ENCODE measurements around the gene SREBF1. TPM values are rescaled to one million over a fixed set of nuclear protein-coding genes. Genes with fewer than 3 reads are reported as not detected.

The SREBF1 gene
- total RNA-seq, 1 donor from 2014 or later = 365 TPM

- Mint-ChIP-seq H3K4me3 (ENCODE audit: unreplicated experiment) (no peak overlapping the region), H3K27ac (ENCODE audit: unreplicated experiment) (peak overlapping the region; percentile 24)
Measured at GRCh38 chr17:17827826-17828621, 8.8 kb downstream of the SREBF1 start.

GRCh38 chr17:17826942-17827785 is 9.6 kb downstream of the SREBF1 start:
- peaks cover 39% of the 10 kb centered on the region for H3K4me1 Mint-ChIP-seq (ENCODE audit: low read depth, unreplicated experiment)
- peaks cover 18% of the 10 kb centered on the region for H3K27me3 Mint-ChIP-seq (ENCODE audit: unreplicated experiment)
- no peak for DNase-seq
- no peak overlapping the region for H3K27ac Mint-ChIP-seq (ENCODE audit: unreplicated experiment)
- no peaks in the 10 kb centered on the region for H3K36me3 Mint-ChIP-seq (ENCODE audit: unreplicated experiment)
- H3K9me3 Mint-ChIP-seq (ENCODE audit: unreplicated experiment) = peaks cover 14% of the 10 kb centered on the region
- TF ChIP-seq CTCF (IDR thresholded peaks at IDR 0.05; ENCODE audit: partially characterized antibody, unreplicated experiment) = no peak
- H3K4me3 Mint-ChIP-seq (ENCODE audit: unreplicated experiment) = peak overlapping the region; percentile 21

More at GRCh38 chr17:17827826-17828621, 8.8 kb downstream of the SREBF1 start:
- no peak for DNase-seq
- TF ChIP-seq CTCF (IDR thresholded peaks at IDR 0.05; ENCODE audit: partially characterized antibody, unreplicated experiment) = no peak
- Mint-ChIP-seq H3K4me1 (ENCODE audit: low read depth, unreplicated experiment) (peaks cover 34% of the 10 kb centered on the region), H3K36me3 (ENCODE audit: unreplicated experiment) (no peaks in the 10 kb centered on the region), H3K9me3 (ENCODE audit: unreplicated experiment) (peaks cover 11% of the 10 kb centered on the region), H3K27me3 (ENCODE audit: unreplicated experiment) (peaks cover 16% of the 10 kb centered on the region)

- no peak overlapping the region for H3K27ac Mint-ChIP-seq (ENCODE audit: unreplicated experiment)
- no peak for TF ChIP-seq CTCF (IDR thresholded peaks at IDR 0.05; ENCODE audit: partially characterized antibody, unreplicated experiment)
- peaks cover 16% of the 10 kb centered on the region for H3K27me3 Mint-ChIP-seq (ENCODE audit: unreplicated experiment)
- no peaks in the 10 kb centered on the region for H3K36me3 Mint-ChIP-seq (ENCODE audit: unreplicated experiment)
- no peak overlapping the region for H3K4me3 Mint-ChIP-seq (ENCODE audit: unreplicated experiment)
- no peak for DNase-seq
- H3K4me1 Mint-ChIP-seq (ENCODE audit: low read depth, unreplicated experiment) = peaks cover 38% of the 10 kb centered on the region
- peaks cover 17% of the 10 kb centered on the region for H3K9me3 Mint-ChIP-seq (ENCODE audit: unreplicated experiment)
Measured at GRCh38 chr17:17826342-17826713, 10.5 kb downstream of the SREBF1 start.

GRCh38 chr17:17824783-17825614 is 11.8 kb downstream of the SREBF1 start:
- Mint-ChIP-seq H3K4me3 (ENCODE audit: unreplicated experiment) (peak overlapping the region; percentile 78), H3K27ac (ENCODE audit: unreplicated experiment) (peak overlapping the region; percentile 98), H3K27me3 (ENCODE audit: unreplicated experiment) (peaks cover 16% of the 10 kb centered on the region), H3K9me3 (ENCODE audit: unreplicated experiment) (peaks cover 23% of the 10 kb centered on the region), H3K4me1 (ENCODE audit: low read depth, unreplicated experiment) (peaks cover 44% of the 10 kb centered on the region), H3K36me3 (ENCODE audit: unreplicated experiment) (no peaks in the 10 kb centered on the region)
- TF ChIP-seq CTCF (IDR thresholded peaks at IDR 0.05; ENCODE audit: partially characterized antibody, unreplicated experiment) = no peak
- no peak for DNase-seq

Measured in glutamatergic neuron (in vitro differentiated cells).